HG02981 (cell line): ENCODE measurements around the gene COL6A3.

Source experiments
- ATAC-seq: cut with Tn5 transposase; IDR thresholded peaks from one replicate; pipeline ENCODE4 v1.9.1; 2021; ENCODE audit warnings: mild to moderate bottlenecking, moderate library complexity; ENCODE audit not compliant: unreplicated experiment

Gene COL6A3

GRCh38 chr2:237350597-237350996 lies 63.4 kb downstream of the COL6A3 start:
- ATAC-seq: no peak

- no peak for ATAC-seq
Observed at GRCh38 chr2:237350070-237350469, 63.9 kb downstream of the COL6A3 start.

GRCh38 chr2:237348281-237348865 lies 65.6 kb downstream of the COL6A3 start:
- ATAC-seq: no peak

- ATAC-seq: no peak
Observed at GRCh38 chr2:237345891-237346640, 67.9 kb downstream of the COL6A3 start.

GRCh38 chr2:237345411-237345810 lies 68.6 kb downstream of the COL6A3 start:
- no peak for ATAC-seq

GRCh38 chr2:237344942-237345341 lies 69.0 kb downstream of the COL6A3 start:
- no peak for ATAC-seq

GRCh38 chr2:237343993-237344392 lies 70.0 kb downstream of the COL6A3 start:
- no peak for ATAC-seq

GRCh38 chr2:237341872-237342271 lies 72.1 kb downstream of the COL6A3 start:
- ATAC-seq: no peak

GRCh38 chr2:237337586-237337985 lies 76.4 kb downstream of the COL6A3 start:
- no peak for ATAC-seq

- no peak for ATAC-seq
Observed at GRCh38 chr2:237336131-237336530, 77.8 kb downstream of the COL6A3 start.

- ATAC-seq: no peak
Observed at GRCh38 chr2:237333748-237334147, 80.2 kb downstream of the COL6A3 start.

- no peak for ATAC-seq
Observed at GRCh38 chr2:237330541-237330940, 83.4 kb downstream of the COL6A3 start.

GRCh38 chr2:237327175-237327950 lies 86.6 kb downstream of the COL6A3 start:
- ATAC-seq: no peak

GRCh38 chr2:237326266-237327171 lies 87.4 kb downstream of the COL6A3 start:
- no peak for ATAC-seq

- ATAC-seq: no peak
Observed at GRCh38 chr2:237324837-237325236, 89.1 kb downstream of the COL6A3 start.

GRCh38 chr2:237324405-237324831 lies 89.5 kb downstream of the COL6A3 start:
- no peak for ATAC-seq

- no peak for ATAC-seq
Observed at GRCh38 chr2:237323656-237324055, 90.3 kb downstream of the COL6A3 start.

- no peak for ATAC-seq
Observed at GRCh38 chr2:237322564-237322963, 91.4 kb downstream of the COL6A3 start.

- no peak for ATAC-seq
Observed at GRCh38 chr2:237321746-237322145, 92.2 kb downstream of the COL6A3 start.

- no peak for ATAC-seq
Observed at GRCh38 chr2:237320801-237321560, 93.0 kb downstream of the COL6A3 start.
